ENCODE results near the gene TUBGCP2. TPM values are rescaled to one million over a fixed set of nuclear protein-coding genes. Genes with fewer than 3 reads are reported as not detected.
A peak's percentile ranks its signal among the peaks of the same experiment; 100 is the strongest.

The TUBGCP2 gene
- total RNA-seq (2021) = 72.7 and 75.1 TPM in 2 replicates
- Bru-seq, nascent RNA = percentile 65 among the genes with signal in this experiment
- percentile 65 among the genes with signal in this experiment for BruChase-seq, experiment 1, labeled RNA remaining after a 2-hour chase
- percentile 76 among the genes with signal in this experiment for BruChase-seq, experiment 2, labeled RNA remaining after a 6-hour chase
- long read RNA-seq, full-length matches to known transcripts = 103 of 179 reads
- long read RNA-seq, partial matches to known transcripts = 55 of 179 reads
- long read RNA-seq, other reads (novel, unspliced or antisense) = 21 of 179 reads

DNA sequence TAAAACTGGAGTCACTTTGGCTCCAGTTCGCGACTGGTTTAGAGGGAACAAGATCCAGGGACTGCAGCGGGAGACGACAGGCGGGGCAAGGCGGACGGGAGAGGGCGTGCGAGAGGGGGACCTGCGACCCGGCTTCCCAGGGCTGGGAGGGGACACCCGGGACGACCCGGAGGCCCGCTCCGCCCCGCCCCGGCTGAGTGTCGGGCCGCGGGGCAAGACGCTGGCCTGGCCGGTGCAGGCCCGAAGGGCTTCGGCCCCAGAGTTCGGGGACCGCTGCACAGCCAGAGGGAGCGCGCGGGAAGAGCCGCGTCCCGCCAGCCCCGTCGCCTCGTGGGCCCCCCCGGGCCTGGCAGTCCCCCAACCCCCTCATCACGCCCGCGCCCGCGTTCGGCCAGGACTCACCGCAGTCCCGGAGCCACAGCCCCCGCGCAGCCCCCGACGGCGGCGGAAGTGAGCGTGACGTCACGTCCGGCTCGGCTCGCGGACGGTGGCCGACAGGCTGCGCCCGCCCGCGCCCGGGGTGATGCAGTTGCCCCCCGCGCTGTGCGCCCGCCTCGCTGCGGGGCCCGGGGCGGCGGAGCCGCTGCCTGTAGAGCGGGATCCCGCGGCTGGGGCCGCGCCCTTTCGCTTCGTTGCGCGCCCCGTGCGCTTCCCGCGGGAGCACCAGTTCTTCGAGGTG is at the start of gene TUBGCP2, which contains the start of gene ZNF511:
Gene TUBGCP2 (minus strand): TSS at position 452 of the 679 bp plus-strand sequence. CDS start 5,931 bp downstream, outside the sequence.
Gene ZNF511 (plus strand): TSS at position 494 of the 679 bp plus-strand sequence. CDS start 30 bp downstream, at position 524.
- H3K27ac ChIP-seq (ENCODE audit: low read depth, low read length, poor library complexity, severe bottlenecking) = peak within 1 kb of the TSS; percentile 95
- DNase-seq (ENCODE audit: low spot score) = peak; percentile 90
- intact Hi-C loops (cut with micrococcal nuclease; ENCODE audit: unreplicated experiment) = no loop called here

GRCh38 chr10:133357285-133358161 is 48.9 kb upstream of the TUBGCP2 start, which contains the start of gene FUOM:
FUOM (minus strand) TSS chr10:133358019; CDS start chr10:133358007, 12 bp downstream.
- Histone ChIP-seq H3K9me3 (ENCODE audit: low read depth, low read length, poor library complexity, severe bottlenecking) (no peaks in the 10 kb centered on the region), H3K4me1 (ENCODE audit: insufficient read depth, low read length, poor library complexity, severe bottlenecking) (no peaks in the 10 kb centered on the region), H3K27ac (ENCODE audit: low read depth, low read length, poor library complexity, severe bottlenecking) (peak within 1 kb of the TSS; percentile 86), H3K4me3 (ENCODE audit: low read depth, low read length, poor library complexity, severe bottlenecking) (peak within 1 kb of the TSS; percentile 85), H3K36me3 (ENCODE audit: insufficient read depth, low read length, poor library complexity, severe bottlenecking) (peaks cover 7% of the 10 kb centered on the region), H3K27me3 (replicated peaks; ENCODE audit: insufficient read depth, low read depth, low read length, poor library complexity) (no peaks in the 10 kb centered on the region)
- ChIA-PET CTCF (no interaction called here), POLR2A (ENCODE audit: low non-redundant PET) (interaction anchor here (0.6 kb wide), 1 partner anchor 26 kb away, joined by 3 read pairs; no protein-coding TSS in a partner anchor)
- peak; percentile 90 for DNase-seq (ENCODE audit: low spot score)
- BruUV-seq (replicated peaks) = no TSS peak
- intact Hi-C loops (cut with micrococcal nuclease; ENCODE audit: unreplicated experiment) = no loop called here
- TF ChIP-seq CTCF (conservative IDR thresholded peaks at IDR 0.05; ENCODE audit: low read depth, low read length) (no peak), EZH2 (IDR thresholded peaks at IDR 0.05; ENCODE audit: borderline replicate concordance, low read depth, low read length, poor library complexity, severe bottlenecking) (no peak)

More for the DNA sequence above, at the start of gene TUBGCP2, which contains the start of gene ZNF511:
- no peaks in the 10 kb centered on the region for H3K9me3 ChIP-seq (ENCODE audit: low read depth, low read length, poor library complexity, severe bottlenecking)
- peaks cover 3% of the 10 kb centered on the region for H3K4me1 ChIP-seq (ENCODE audit: insufficient read depth, low read length, poor library complexity, severe bottlenecking)
- peak; percentile 19 for TF ChIP-seq CTCF (conservative IDR thresholded peaks at IDR 0.05; ENCODE audit: low read depth, low read length)
- TF ChIP-seq EZH2 (IDR thresholded peaks at IDR 0.05; ENCODE audit: borderline replicate concordance, low read depth, low read length, poor library complexity, severe bottlenecking) = no peak
- H3K4me3 ChIP-seq (ENCODE audit: low read depth, low read length, poor library complexity, severe bottlenecking) = peak within 1 kb of the TSS; percentile 100
- H3K36me3 ChIP-seq (ENCODE audit: insufficient read depth, low read length, poor library complexity, severe bottlenecking) = peaks cover 14% of the 10 kb centered on the region
- ChIA-PET CTCF (interaction anchor here (1.3 kb wide), 1 partner anchor 21 kb away, joined by 4 read pairs; no protein-coding TSS in a partner anchor), POLR2A (ENCODE audit: low non-redundant PET) (no interaction called here)
- TSS peak; percentile 45 for BruUV-seq (replicated peaks)
- no peaks in the 10 kb centered on the region for H3K27me3 ChIP-seq (replicated peaks; ENCODE audit: insufficient read depth, low read depth, low read length, poor library complexity)

Data from A673 (cell line).